Karpas-422 (cell line): ENCODE results near the gene C1GALT1. TPM values are rescaled to one million over a fixed set of nuclear protein-coding genes. Genes with fewer than 3 reads are reported as not detected.
"Not testable (repeated sequence)": the region's sequence is repeated elsewhere in the genome, so short reads cannot be mapped to it uniquely, and the experiment has no call there.

Experiments
- DNase-seq: peaks from one replicate; pipeline ENCODE4 v3.0.0-alpha.2; 2015
- H2AFZ ChIP-seq: fragments of 200-600 bp; sonication (generic); 2 replicates; pipeline ENCODE4 v1.6.1; 2014; ENCODE audit warnings: antibody characterized with exemption, low read length, mixed read lengths
- H3K27ac ChIP-seq: fragments of 200-600 bp; sonication (generic); 2 replicates; pipeline ENCODE4 v1.5.1; 2014; ENCODE audit warnings: mild to moderate bottlenecking, low read length, moderate library complexity
- H3K27me3 ChIP-seq: fragments of 200-600 bp; sonication (generic); 2 replicates; pipeline ENCODE4 v1.6.1; 2014; ENCODE audit warnings: low read length, mixed read lengths
- H3K36me3 ChIP-seq: fragments of 200-600 bp; sonication (generic); 2 replicates; pipeline ENCODE4 v1.6.1; 2014; ENCODE audit warnings: low read length, mixed read lengths; ENCODE audit not compliant: insufficient read depth
- H3K4me1 ChIP-seq: fragments of 200-600 bp; sonication (generic); 2 replicates; pipeline ENCODE4 v1.6.1; 2014; ENCODE audit warnings: mild to moderate bottlenecking, low read length, mixed read lengths
- H3K4me2 ChIP-seq: fragments of 200-600 bp; sonication (generic); 2 replicates; pipeline ENCODE4 v1.6.1; 2014; ENCODE audit warnings: low read length, low read depth, mild to moderate bottlenecking; ENCODE audit not compliant: poor library complexity, severe bottlenecking
- H3K4me3 ChIP-seq: fragments of 200-600 bp; sonication (generic); 2 replicates; pipeline ENCODE4 v1.5.1; 2014; ENCODE audit warnings: mild to moderate bottlenecking, antibody characterized with exemption, low read length, mixed read lengths
- H3K79me2 ChIP-seq: fragments of 200-600 bp; sonication (generic); 2 replicates; pipeline ENCODE4 v1.6.1; 2014; ENCODE audit warnings: mild to moderate bottlenecking, low read length, mixed read lengths
- H3K9ac ChIP-seq: fragments of 200-600 bp; sonication (generic); 2 replicates; pipeline ENCODE4 v1.6.0; 2014; ENCODE audit warnings: low read length
- H3K9me2 ChIP-seq: fragments of 200-600 bp; sonication (generic), shearing (Covaris generic); replicated peaks from 2 replicates; pipeline ENCODE4 v1.6.0; 2014; ENCODE audit warnings: mild to moderate bottlenecking, low read length, moderate library complexity; ENCODE audit not compliant: insufficient read depth
- H3K9me3 ChIP-seq: fragments of 300-700, 200-600 bp; sonication (generic); 2 replicates; pipeline ENCODE4 v1.6.1; 2014; ENCODE audit warnings: low read length, mixed read lengths
- H4K20me1 ChIP-seq: fragments of 200-600 bp; sonication (generic); 2 replicates; pipeline ENCODE4 v1.6.1; 2014; ENCODE audit warnings: mild to moderate bottlenecking, antibody characterized with exemption, low read length, low read depth; ENCODE audit not compliant: insufficient read depth
- total RNA-seq: library from RNA; depleted of rRNA; stranded (reverse); fragments of >200 nt; shearing (Covaris generic); gene quantifications from 2 replicates; pipeline ENCODE4 v1.2.3, GENCODE V29; 2014; ENCODE audit warnings: low replicate concordance

Gene C1GALT1
- total RNA-seq, 1 experiment from 2014 or later = 36.7 TPM

DNA sequence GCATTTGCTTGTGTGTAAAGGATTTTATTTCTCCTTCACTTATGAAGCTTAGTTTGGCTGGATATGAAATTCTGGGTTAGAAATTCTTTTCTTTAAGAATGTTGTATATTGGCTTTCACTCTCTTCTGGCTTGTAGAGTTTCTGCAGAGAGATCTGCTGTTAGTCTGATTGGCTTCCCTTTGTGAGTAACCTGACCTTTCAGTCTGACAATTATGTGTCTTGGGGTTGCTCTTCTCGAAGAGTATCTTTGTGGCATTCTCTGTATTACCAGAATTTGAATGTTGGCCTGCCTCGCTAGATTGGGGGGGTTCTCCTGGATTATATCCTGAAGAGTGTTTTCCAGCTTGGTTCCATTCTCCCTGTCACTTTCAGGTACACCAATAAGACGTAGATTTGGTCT, 17.9 kb downstream of the C1GALT1 start:
- not testable (repeated sequence) for H2AFZ ChIP-seq, H3K27ac ChIP-seq, H4K20me1 ChIP-seq, H3K9me2 ChIP-seq, H3K4me3 ChIP-seq, DNase-seq, H3K9ac ChIP-seq, H3K27me3 ChIP-seq, H3K4me1 ChIP-seq, H3K4me2 ChIP-seq
- peaks cover 23% of the 10 kb centered on the region for H3K36me3 ChIP-seq
- H3K79me2 ChIP-seq = peaks cover 89% of the 10 kb centered on the region
- peaks cover 17% of the 10 kb centered on the region for H3K9me3 ChIP-seq

DNA sequence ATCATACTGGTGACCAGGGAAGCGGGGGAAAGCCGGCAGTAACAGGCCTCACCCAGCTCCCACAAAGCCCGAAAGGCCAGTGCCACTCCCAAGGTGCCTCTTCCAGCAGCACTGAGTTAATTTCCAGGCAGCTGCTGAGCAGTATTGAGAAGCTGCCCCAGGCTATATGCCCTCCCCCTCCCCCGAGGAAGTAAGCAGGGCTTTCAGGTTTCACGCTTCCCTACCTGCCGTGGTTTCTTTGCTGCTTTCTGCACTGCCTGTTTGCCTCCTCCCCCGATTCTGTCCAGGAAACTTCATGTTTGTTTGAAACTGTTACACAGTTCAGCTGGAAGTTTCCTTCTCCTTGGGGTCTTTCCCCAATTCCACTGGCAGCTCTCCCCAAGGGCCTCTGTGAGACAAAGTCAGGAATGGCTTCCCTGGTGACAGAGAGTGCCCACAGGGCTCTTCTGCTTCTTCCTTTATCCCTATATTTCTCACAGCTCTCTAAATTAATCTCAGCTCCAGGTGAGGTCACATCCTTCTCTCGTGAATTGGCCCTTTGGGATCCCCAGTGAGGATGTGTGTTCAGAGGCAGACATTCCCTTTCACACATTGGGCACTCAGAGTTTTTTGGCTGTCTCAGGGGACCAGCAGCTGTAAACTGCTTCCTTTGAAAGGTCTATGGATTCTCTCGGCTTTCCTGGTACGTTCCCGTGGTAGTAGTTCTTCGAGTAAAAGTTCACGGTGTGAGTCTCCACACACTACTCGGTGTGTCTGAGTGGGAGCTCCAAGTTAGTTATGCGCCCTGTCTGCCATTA, 19.4 kb downstream of the C1GALT1 start:
- Histone ChIP-seq H3K9me2 (no peaks in the 10 kb centered on the region), H2AFZ (no peak overlapping the region), H3K9me3 (peaks cover 12% of the 10 kb centered on the region), H3K36me3 (peaks cover 28% of the 10 kb centered on the region), H4K20me1 (no peaks in the 10 kb centered on the region), H3K4me1 (peaks cover 5% of the 10 kb centered on the region; the same call in 1 of the 2 replicates), H3K4me3 (no peak overlapping the region), H3K9ac (no peak overlapping the region), H3K27me3 (no peaks in the 10 kb centered on the region), H3K27ac (no peak overlapping the region), H3K4me2 (no peak overlapping the region), H3K79me2 (peaks cover 91% of the 10 kb centered on the region)
- DNase-seq = no peak

DNA sequence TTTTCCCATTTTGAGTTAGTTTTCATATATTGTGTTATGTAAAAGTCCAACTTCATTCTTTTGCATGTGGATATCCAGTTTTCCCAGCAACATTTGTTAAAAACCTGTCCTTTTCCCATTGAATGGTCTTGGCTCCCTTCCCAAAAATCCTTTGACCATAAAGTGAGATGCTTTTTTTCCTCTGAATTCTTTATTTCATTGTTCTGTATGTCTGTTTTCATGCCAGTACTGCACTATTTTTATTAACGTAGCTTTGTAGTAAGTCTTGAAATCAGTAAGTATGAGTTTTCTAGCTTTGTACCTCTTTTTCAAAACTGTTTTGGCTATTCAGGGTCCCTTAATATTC, 20.0 kb downstream of the C1GALT1 start:
- Histone ChIP-seq H3K27me3 (no peaks in the 10 kb centered on the region), H3K36me3 (peaks cover 29% of the 10 kb centered on the region), H2AFZ (no peak overlapping the region), H3K4me2 (no peak overlapping the region), H3K9me3 (peaks cover 12% of the 10 kb centered on the region), H3K9me2 (no peaks in the 10 kb centered on the region), H3K79me2 (peaks cover 91% of the 10 kb centered on the region), H3K27ac (no peak overlapping the region), H4K20me1 (no peaks in the 10 kb centered on the region), H3K4me1 (peaks cover 5% of the 10 kb centered on the region; the same call in 1 of the 2 replicates), H3K9ac (no peak overlapping the region), H3K4me3 (no peak overlapping the region)
- no peak for DNase-seq

DNA sequence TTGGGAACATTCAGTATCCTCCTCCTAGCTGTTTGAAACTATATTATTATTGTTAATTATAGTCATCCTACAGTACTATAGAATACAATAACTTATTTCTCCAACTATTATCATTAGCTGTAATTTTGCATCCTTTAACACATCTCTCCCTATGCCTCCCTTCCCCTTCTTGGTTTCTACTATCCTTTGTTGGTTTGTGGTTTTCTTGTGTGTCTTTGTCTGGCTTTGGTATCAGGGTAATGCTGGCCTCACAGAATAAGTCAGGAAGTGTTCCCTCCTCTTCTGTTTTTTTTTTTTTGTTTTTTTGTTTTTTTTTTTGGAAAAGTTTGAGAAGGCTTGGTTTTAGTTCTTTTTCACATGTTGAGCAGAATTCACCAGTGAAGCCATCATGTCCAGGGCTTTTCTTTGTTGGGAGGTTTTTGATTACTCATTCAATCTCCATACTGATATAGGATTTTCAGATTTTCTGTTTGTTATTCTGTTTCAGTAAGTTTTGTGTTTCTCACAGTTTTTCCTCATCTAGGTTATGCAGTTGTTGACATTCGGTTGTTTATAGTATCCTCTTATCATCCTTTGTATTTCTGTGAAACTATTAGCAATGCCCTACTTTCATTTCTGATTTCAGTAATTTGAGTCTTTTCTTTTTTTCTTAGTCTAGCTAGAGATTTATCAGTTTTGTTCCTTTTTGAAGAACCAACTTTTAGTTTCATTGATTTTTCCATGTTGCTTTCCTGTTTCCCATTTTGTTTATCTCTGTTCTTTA, 21.6 kb downstream of the C1GALT1 start:
- H3K4me3 ChIP-seq = no peak overlapping the region
- H3K9ac ChIP-seq = no peak overlapping the region
- H3K79me2 ChIP-seq = peaks cover 99% of the 10 kb centered on the region
- H3K27ac ChIP-seq = no peak overlapping the region
- H4K20me1 ChIP-seq = no peaks in the 10 kb centered on the region
- H3K9me3 ChIP-seq = peaks cover 12% of the 10 kb centered on the region
- DNase-seq = no peak
- H2AFZ ChIP-seq = no peak overlapping the region
- H3K4me2 ChIP-seq = no peak overlapping the region
- peaks cover 33% of the 10 kb centered on the region for H3K36me3 ChIP-seq
- H3K9me2 ChIP-seq = no peaks in the 10 kb centered on the region
- H3K27me3 ChIP-seq = no peaks in the 10 kb centered on the region
- peaks cover 5% of the 10 kb centered on the region; the same call in 1 of the 2 replicates for H3K4me1 ChIP-seq

DNA sequence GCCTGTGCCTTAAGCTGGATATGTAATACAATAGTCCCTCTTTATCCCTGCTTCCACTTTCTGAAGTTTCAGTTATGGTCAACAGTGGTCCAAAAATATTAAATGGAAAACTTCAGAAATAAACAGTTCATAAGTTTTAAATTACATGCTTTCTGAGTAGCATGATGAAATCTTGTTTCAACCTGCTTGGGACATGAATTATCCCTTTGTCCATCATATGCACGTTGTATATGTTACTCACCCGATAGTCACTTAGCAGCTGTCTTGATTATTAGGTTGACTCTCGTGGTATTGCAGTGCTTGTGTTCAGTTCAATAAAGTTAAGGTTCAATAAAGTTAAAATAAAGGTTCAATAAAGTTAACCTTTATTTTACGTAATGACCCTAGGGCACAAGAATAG, 25.5 kb downstream of the C1GALT1 start:
- H3K9me3 ChIP-seq = peaks cover 8% of the 10 kb centered on the region
- no peak overlapping the region for H2AFZ ChIP-seq
- peaks cover 100% of the 10 kb centered on the region for H3K79me2 ChIP-seq
- H3K4me1 ChIP-seq = peaks cover 9% of the 10 kb centered on the region
- no peak overlapping the region for H3K4me2 ChIP-seq
- H3K36me3 ChIP-seq = peaks cover 26% of the 10 kb centered on the region; the same call in 1 of the 2 replicates
- H4K20me1 ChIP-seq = no peaks in the 10 kb centered on the region
- no peaks in the 10 kb centered on the region for H3K27me3 ChIP-seq
- no peaks in the 10 kb centered on the region for H3K9me2 ChIP-seq
- H3K4me3 ChIP-seq = no peak overlapping the region
- DNase-seq = no peak
- H3K9ac ChIP-seq = no peak overlapping the region
- H3K27ac ChIP-seq = no peak overlapping the region

DNA sequence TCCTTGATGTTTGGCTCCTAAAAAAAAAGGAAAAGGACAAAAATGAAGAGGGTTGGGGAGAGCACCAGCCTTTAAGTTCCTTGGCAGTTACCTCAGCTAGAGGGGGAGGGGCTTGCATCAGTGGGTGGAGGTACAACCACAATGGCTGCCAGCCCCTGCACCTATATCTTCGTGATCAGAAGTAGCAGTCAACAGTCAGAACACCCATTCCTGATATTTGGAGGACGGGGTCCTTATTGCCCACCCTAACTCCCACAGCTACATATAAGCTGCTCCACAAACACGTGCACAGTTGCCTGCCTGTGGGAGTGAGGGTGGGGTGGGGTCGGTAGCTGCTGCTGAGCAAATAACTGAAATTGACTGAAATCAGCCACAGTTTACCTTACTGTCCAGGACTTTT, 26.2 kb downstream of the C1GALT1 start:
- H4K20me1 ChIP-seq = no peaks in the 10 kb centered on the region
- no peak overlapping the region for H2AFZ ChIP-seq
- DNase-seq = no peak
- peaks cover 9% of the 10 kb centered on the region for H3K4me1 ChIP-seq
- no peaks in the 10 kb centered on the region for H3K27me3 ChIP-seq
- H3K9me2 ChIP-seq = no peaks in the 10 kb centered on the region
- no peak overlapping the region for H3K9ac ChIP-seq
- peaks cover 4% of the 10 kb centered on the region; the same call in 1 of the 2 replicates for H3K9me3 ChIP-seq
- H3K79me2 ChIP-seq = peaks cover 100% of the 10 kb centered on the region
- H3K4me3 ChIP-seq = no peak overlapping the region
- H3K36me3 ChIP-seq = peaks cover 26% of the 10 kb centered on the region; the same call in 1 of the 2 replicates
- H3K4me2 ChIP-seq = no peak overlapping the region
- H3K27ac ChIP-seq = no peak overlapping the region

DNA sequence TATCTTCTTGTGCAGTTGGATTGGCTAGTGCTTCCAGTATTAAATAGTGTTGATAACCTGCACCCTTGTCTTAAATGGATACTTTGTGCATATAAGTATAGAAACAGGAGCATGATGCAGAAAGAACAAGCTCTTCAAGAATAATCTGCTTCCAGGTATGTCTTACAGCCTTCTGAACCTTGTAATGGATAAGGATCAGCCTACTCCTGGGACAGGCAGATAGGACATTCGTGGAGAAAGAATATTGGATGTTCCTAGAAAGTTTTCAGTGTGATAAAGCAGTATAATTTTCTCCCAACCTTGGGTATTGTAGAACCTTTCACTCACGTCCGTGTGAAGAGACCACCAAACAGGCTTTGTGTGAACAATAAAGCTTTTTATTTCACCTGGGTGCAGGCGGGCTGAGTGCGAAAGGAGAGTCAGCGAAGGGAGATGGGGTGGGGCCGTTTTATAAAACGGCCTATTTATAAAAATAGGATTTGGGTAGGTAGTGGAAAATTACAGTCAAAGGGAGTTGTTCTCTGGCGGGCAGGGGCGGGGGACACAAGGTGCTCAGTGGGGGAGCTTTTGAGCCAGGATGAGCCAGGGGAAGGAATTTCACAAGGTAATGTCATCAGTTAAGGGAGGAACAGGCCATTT, 27.2 kb downstream of the C1GALT1 start:
- Histone ChIP-seq H3K36me3 (peaks cover 20% of the 10 kb centered on the region; the same call in 1 of the 2 replicates), H4K20me1 (no peaks in the 10 kb centered on the region), H3K27ac (no peak overlapping the region), H3K4me3 (no peak overlapping the region), H3K9ac (no peak overlapping the region), H3K79me2 (peaks cover 100% of the 10 kb centered on the region), H3K9me3 (peaks cover 4% of the 10 kb centered on the region; the same call in 1 of the 2 replicates), H3K4me1 (peaks cover 9% of the 10 kb centered on the region), H3K27me3 (no peaks in the 10 kb centered on the region), H3K4me2 (no peak overlapping the region), H3K9me2 (no peaks in the 10 kb centered on the region), H2AFZ (no peak overlapping the region)
- DNase-seq = no peak
